BE2C (cell line): ENCODE data around the gene NARF.

Source experiments
- DNase-seq: peaks from one replicate; pipeline ENCODE4 v3.0.0-alpha.2; 2020
- H3K27me3 ChIP-seq: fragments of 250-450 bp; sonication (Bioruptor Pico); 2 replicates; pipeline ENCODE4 v1.5.1; 2020; ENCODE audit warnings: mild to moderate bottlenecking
- H3K36me3 ChIP-seq: fragments of 250-450 bp; sonication (Bioruptor Pico); 2 replicates; pipeline ENCODE4 v1.5.1; 2020; ENCODE audit warnings: mild to moderate bottlenecking
- H3K4me1 ChIP-seq: fragments of 250-450 bp; sonication (Bioruptor Pico); 2 replicates; pipeline ENCODE4 v1.5.1; 2020
- H3K4me3 ChIP-seq: 2 replicates; pipeline ENCODE4 v1.5.1; 2011; ENCODE audit warnings: low read depth, low read length
- H3K9me3 ChIP-seq: fragments of 250-450 bp; sonication (Bioruptor Pico); 2 replicates; pipeline ENCODE4 v1.5.1; 2020
- TF ChIP-seq, protein P1 (sequence below): IDR thresholded peaks from 2 replicates; pipeline ENCODE4 v1.5.1; 2012; ENCODE audit warnings: mild to moderate bottlenecking, low read depth, low read length

Gene NARF

DNA sequence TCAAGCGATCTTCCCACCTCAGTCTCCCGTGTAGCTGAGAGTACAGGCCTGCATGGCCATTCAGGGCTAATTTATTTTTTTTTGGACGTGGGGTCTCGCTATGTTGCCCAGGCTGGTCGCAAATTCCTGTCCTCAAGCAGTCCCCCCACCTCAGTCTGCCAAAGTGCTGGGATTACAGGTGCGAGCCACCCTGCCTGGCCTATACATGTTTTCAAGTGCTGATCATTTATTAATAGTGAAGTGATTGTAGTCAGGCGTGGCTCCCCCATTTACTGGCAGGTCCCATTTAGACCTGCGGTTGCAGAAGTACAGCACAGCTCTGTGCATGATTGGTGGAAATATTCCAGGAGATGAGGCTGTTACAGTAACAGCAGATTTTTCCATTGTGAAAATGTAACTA is 69.4 kb downstream of the NARF start:
- peaks cover 10% of the 10 kb centered on the region for H3K4me1 ChIP-seq
- H3K9me3 ChIP-seq = no peaks in the 10 kb centered on the region
- no peak overlapping the region for H3K4me3 ChIP-seq
- TF ChIP-seq, protein P1, sequence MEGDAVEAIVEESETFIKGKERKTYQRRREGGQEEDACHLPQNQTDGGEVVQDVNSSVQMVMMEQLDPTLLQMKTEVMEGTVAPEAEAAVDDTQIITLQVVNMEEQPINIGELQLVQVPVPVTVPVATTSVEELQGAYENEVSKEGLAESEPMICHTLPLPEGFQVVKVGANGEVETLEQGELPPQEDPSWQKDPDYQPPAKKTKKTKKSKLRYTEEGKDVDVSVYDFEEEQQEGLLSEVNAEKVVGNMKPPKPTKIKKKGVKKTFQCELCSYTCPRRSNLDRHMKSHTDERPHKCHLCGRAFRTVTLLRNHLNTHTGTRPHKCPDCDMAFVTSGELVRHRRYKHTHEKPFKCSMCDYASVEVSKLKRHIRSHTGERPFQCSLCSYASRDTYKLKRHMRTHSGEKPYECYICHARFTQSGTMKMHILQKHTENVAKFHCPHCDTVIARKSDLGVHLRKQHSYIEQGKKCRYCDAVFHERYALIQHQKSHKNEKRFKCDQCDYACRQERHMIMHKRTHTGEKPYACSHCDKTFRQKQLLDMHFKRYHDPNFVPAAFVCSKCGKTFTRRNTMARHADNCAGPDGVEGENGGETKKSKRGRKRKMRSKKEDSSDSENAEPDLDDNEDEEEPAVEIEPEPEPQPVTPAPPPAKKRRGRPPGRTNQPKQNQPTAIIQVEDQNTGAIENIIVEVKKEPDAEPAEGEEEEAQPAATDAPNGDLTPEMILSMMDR = no peak
- no peaks in the 10 kb centered on the region; the same call in none of the 2 replicates for H3K36me3 ChIP-seq
- no peaks in the 10 kb centered on the region for H3K27me3 ChIP-seq
- no peak for DNase-seq

DNA sequence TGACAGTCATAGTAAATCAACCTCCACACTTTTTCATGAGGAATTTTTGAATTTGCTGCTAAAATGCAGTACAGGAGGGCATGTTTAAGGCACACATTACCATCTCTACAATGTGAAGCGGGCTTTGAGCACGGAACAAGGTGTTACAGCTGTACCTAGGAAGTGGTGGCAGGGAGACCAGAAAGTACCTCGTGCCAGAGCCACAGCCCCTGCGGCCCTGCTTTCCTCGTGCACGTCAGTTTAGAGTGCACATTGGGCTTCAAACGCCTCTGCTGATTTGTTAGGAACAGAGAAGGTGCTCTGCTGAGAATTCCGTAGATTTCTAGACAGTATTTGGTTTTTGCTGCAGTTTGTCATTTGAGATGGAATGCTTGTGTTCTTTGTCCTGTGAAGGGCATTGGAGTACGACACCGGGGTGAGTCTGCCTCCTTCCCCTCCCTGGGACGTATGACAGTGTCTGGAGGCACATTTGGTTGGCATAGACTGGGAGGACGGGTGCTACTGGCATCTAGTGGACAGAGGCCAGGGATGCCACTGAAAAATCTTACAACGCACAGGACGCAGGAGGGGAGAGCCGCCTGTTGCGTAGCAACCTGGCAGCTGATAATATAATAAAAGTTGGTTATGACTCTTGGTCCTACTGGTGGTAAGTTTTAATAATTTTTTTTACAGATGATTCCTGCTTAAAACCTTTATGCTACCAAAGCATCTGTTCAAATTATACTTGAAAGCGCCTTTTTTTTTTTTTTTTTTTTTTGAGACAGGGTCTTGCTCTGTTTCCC is 70.1 kb downstream of the NARF start:
- no peaks in the 10 kb centered on the region for H3K9me3 ChIP-seq
- DNase-seq = peak; percentile 76
- no peaks in the 10 kb centered on the region for H3K27me3 ChIP-seq
- no peaks in the 10 kb centered on the region; the same call in none of the 2 replicates for H3K36me3 ChIP-seq
- TF ChIP-seq, protein P1 = peak; percentile 83
- peaks cover 12% of the 10 kb centered on the region for H3K4me1 ChIP-seq
- H3K4me3 ChIP-seq = peak overlapping the region; percentile 21; the same call in 1 of the 2 replicates

DNA sequence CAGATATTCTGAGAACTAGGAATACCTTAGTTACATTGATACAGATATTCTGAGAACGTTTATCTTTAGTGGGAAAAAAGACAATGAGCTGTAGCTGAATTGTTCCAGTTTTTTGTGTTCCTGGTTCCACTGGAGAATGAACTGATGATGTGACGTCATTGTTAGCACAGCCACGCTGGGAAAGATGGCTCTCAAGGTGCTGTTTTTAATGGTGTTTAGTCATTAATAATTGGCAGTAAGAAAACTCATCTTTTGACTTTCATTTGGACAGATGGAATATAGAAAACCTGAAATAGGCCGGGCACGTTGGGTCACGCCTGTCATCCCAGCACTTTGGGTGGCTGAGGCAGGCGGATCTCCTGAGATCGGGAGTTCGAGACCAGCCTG is 71.4 kb downstream of the NARF start:
- Histone ChIP-seq H3K36me3 (no peaks in the 10 kb centered on the region; the same call in 1 of the 2 replicates), H3K4me1 (peaks cover 8% of the 10 kb centered on the region), H3K27me3 (no peaks in the 10 kb centered on the region), H3K9me3 (no peaks in the 10 kb centered on the region), H3K4me3 (no peak overlapping the region)
- DNase-seq = no peak
- TF ChIP-seq, protein P1 = no peak

DNA sequence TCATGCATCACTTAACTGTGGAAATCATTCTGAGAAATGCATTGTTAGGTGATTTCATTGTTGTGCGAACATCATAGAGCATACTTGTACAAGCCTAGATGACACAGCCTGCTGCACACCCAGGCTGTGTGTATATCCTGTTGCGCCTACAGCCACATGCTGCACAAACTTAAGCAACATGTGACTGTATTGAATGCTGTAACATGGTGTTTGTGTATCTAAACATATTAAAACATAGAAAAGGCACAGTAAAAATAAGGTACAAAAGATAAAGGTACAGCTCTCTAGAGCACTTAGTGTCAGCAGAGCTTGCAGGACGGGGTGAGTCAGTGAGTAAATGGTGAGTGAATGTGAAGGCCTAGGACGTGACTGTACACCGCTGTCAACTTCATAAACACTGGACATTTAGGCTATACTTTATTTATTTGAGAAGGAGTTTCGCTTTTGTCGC is 72.9 kb downstream of the NARF start:
- no peaks in the 10 kb centered on the region for H3K9me3 ChIP-seq
- no peak overlapping the region for H3K4me3 ChIP-seq
- no peak for DNase-seq
- TF ChIP-seq, protein P1 = no peak
- no peaks in the 10 kb centered on the region for H3K36me3 ChIP-seq
- peaks cover 13% of the 10 kb centered on the region for H3K4me1 ChIP-seq
- no peaks in the 10 kb centered on the region for H3K27me3 ChIP-seq

DNA sequence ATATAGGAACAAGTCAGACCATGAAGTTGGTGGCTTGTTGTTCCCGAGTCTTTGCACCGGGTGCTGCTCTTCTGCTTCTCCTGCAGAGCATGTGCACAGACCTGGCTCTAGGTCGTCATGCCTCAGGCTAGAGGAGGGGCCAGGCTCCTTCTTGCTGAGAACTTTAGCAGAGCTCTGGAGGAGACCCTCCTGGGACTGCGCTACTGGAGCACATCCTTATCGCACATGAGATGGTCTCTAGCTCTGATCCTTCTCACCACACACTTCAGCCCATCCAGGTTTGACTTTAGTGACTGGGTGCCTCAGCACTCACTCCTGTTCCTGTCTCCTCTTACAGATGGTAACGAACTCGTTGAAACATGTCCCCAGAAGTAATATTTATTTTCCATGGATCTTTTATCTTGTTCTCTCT is 75.9 kb downstream of the NARF start:
- H3K27me3 ChIP-seq = no peaks in the 10 kb centered on the region

More for the DNA sequence above, 75.9 kb downstream of the NARF start:
- TF ChIP-seq, protein P1 = peak; percentile 13; the same call in 1 of the 2 replicates
- Histone ChIP-seq H3K4me3 (no peak overlapping the region), H3K9me3 (no peaks in the 10 kb centered on the region), H3K36me3 (no peaks in the 10 kb centered on the region), H3K4me1 (peaks cover 8% of the 10 kb centered on the region)
- peak; percentile 75 for DNase-seq
